Liver (tissue), 3 donors: ENCODE data around the gene TEDC2.

Experiments
- ATF3 ChIP-seq: IDR thresholded peaks from 2 replicates; pipeline ENCODE4 v1.6.1; 2016; ENCODE audit warnings: antibody characterized with exemption
- CTCF ChIP-seq: fragments of 150-350 bp; IDR thresholded peaks from 2 replicates; pipeline ENCODE4 v1.5.1; 2017; ENCODE audit warnings: improper control_type of control experiment, low read depth, low read length; ENCODE audit not compliant: missing input control
- EGR1 ChIP-seq, 2 donors: IDR thresholded peaks; 2 replicates each; pipeline ENCODE4 v1.6.1; 2016 to 2018; ENCODE audit warnings: antibody characterized with exemption in 2 of 2, low read depth in 2 of 2
- FOXA1 ChIP-seq: IDR thresholded peaks from 2 replicates; pipeline ENCODE4 v1.6.1; 2016; ENCODE audit warnings: antibody characterized with exemption
- RAD21 ChIP-seq, 2 donors: IDR thresholded peaks; 2 replicates each; pipeline ENCODE4 v1.6.1; 2016; ENCODE audit warnings: antibody characterized with exemption in 2 of 2, mild to moderate bottlenecking in 2 of 2
- REST ChIP-seq: IDR thresholded peaks from 2 replicates; pipeline ENCODE4 v1.6.1; 2016; ENCODE audit warnings: antibody characterized with exemption, mild to moderate bottlenecking
- donor health status: healthy.
- donor health status: healthy.

GRCh38 chr16:2432801-2433505, 27.0 kb upstream of the TEDC2 start:
- TF ChIP-seq CTCF = no peak
- no peak for TF ChIP-seq FOXA1
- no peak for TF ChIP-seq EGR1 (IDR thresholded peaks at IDR 0.05; ENCODE audit: low read depth in 2 of 2)
- no peak for TF ChIP-seq REST
- TF ChIP-seq RAD21 (IDR thresholded peaks at IDR 0.05) = no peak
- no peak for TF ChIP-seq ATF3
